T-cell (primary cell): ENCODE results near the gene DCDC2. TPM values are rescaled to one million over a fixed set of nuclear protein-coding genes. Genes with fewer than 3 reads are reported as not detected.
"Not testable (repeated sequence)": the region's sequence is repeated elsewhere in the genome, so short reads cannot be mapped to it uniquely, and the experiment has no call there.

Experiments used
- ATAC-seq, 4 experiments: fragments of 200-7000 bp in 3 of 4; fragments of 150-1000 bp in 1 of 4; cut with Tn5 transposase; replicated peaks in 1 of 4; 1 replicate in 3 of 4; 2 replicates in 1 of 4; pipeline ENCODE4 v1.10.0; 2021; ENCODE audit warnings: moderate library complexity in 3 of 4, mild to moderate bottlenecking in 2 of 4, moderate number of reproducible peaks in 1 of 4
- CTCF ChIA-PET, 2 donors: fragments of 300-600 bp; sonication (Branson Sonifier 250); formaldehyde crosslinking; loops; one replicate each; lab custom pipeline; 2022; ENCODE audit warnings: antibody characterized with exemption in 2 of 2; lab: Charles Lee
- POLR2A ChIA-PET, 2 donors: fragments of 300-600 bp; sonication (Branson Sonifier 250); formaldehyde crosslinking; loops; one replicate each; lab custom pipeline; 2022; ENCODE audit warnings: antibody characterized with exemption in 2 of 2; lab: Charles Lee
- DNase-seq, 35 experiments: peaks; one replicate each; pipeline versions ENCODE4 v3.0.0 to v3.0.0-alpha.2; 2013 to 2023
- H3K27ac ChIP-seq: one replicate; pipeline ENCODE4 v1.5.1; 2013; ENCODE audit warnings: low read length
- H3K27me3 ChIP-seq, 2 experiments: replicated peaks in 1 of 2; 1 replicate in 1 of 2; 2 replicates in 1 of 2; pipeline versions ENCODE4 v1.6.1 to v1.7.0; 2013; ENCODE audit warnings: low read length in 1 of 2, mixed read lengths in 1 of 2; ENCODE audit not compliant: control insufficient read depth in 2 of 2, insufficient read depth in 2 of 2; ENCODE audit errors: extremely low read depth in 1 of 2
- H3K36me3 ChIP-seq, 2 donors: 1 replicate in 1 of 2; 2 replicates in 1 of 2; pipeline versions ENCODE4 v1.6.1 to v1.7.0; 2013; ENCODE audit warnings: low read length in 1 of 2; ENCODE audit not compliant: control insufficient read depth in 2 of 2, insufficient read depth in 1 of 2; ENCODE audit errors: extremely low read depth in 1 of 2
- H3K4me1 ChIP-seq, 2 experiments: 1 replicate in 1 of 2; 2 replicates in 1 of 2; pipeline versions ENCODE4 v1.6.1 to v1.7.0; 2013; ENCODE audit warnings: low read length in 2 of 2, mixed read lengths in 1 of 2; ENCODE audit not compliant: insufficient read depth in 2 of 2, control insufficient read depth in 1 of 2; ENCODE audit errors: extremely low read depth in 1 of 2
- H3K4me3 ChIP-seq, 2 donors: 1 replicate in 1 of 2; 2 replicates in 1 of 2; pipeline versions ENCODE4 v1.5.1 to v1.7.0; 2013; ENCODE audit warnings: mild to moderate bottlenecking in 2 of 2, low read length in 1 of 2, moderate library complexity in 1 of 2; ENCODE audit not compliant: control insufficient read depth in 1 of 2; ENCODE audit errors: extremely low read depth in 1 of 2
- H3K9me3 ChIP-seq: 2 replicates; pipeline ENCODE4 v1.7.0; 2013
- H3K27ac Mint-ChIP-seq, 2 donors: one replicate each; pipeline ENCODE4 v1.8.0; 2020 to 2021; ENCODE audit warnings: mild to moderate bottlenecking in 2 of 2, mixed read lengths in 2 of 2
- H3K27me3 Mint-ChIP-seq, 2 donors: one replicate each; pipeline ENCODE4 v1.8.0; 2021 to 2022; ENCODE audit warnings: mixed read lengths in 2 of 2
- H3K36me3 Mint-ChIP-seq: one replicate; pipeline ENCODE4 v1.8.0; 2021; ENCODE audit warnings: mixed read lengths
- H3K4me1 Mint-ChIP-seq, 3 donors: one replicate each; pipeline ENCODE4 v1.8.0; 2020 to 2022; ENCODE audit warnings: mixed read lengths in 3 of 3, mild to moderate bottlenecking in 1 of 3
- H3K4me3 Mint-ChIP-seq, 3 donors: one replicate each; pipeline ENCODE4 v1.8.0; 2020 to 2022; ENCODE audit warnings: mild to moderate bottlenecking in 3 of 3, mixed read lengths in 3 of 3, moderate library complexity in 3 of 3
- H3K9me3 Mint-ChIP-seq, 3 donors: one replicate each; pipeline ENCODE4 v1.8.0; 2020 to 2022; ENCODE audit warnings: mixed read lengths in 3 of 3
- WGBS: methylation state at CpG from one replicate; pipeline ENCODE4 v1.1.5; 2013; ENCODE audit warnings: missing lambda C conversion rate; ENCODE audit not compliant: insufficient coverage; 5-methylcytosine and 5-hydroxymethylcytosine counted together
- total RNA-seq, 35 experiments: library from RNA in 6 of 35; stranded (reverse) in 6 of 35; fragments of 120-200 nt in 1 of 35; gene quantifications; one replicate each; pipeline versions ENCODE4 v1.2.1 to v1.2.4 and lab custom pipeline; 2013 to 2026

DCDC2 gene
- total RNA-seq, 5 donors from 2014 or later (not counting 1 experiment from before 2014, with no cell fraction given), result 0.09 to 0.58 (median 0.13) TPM; not detected in 1

DNA sequence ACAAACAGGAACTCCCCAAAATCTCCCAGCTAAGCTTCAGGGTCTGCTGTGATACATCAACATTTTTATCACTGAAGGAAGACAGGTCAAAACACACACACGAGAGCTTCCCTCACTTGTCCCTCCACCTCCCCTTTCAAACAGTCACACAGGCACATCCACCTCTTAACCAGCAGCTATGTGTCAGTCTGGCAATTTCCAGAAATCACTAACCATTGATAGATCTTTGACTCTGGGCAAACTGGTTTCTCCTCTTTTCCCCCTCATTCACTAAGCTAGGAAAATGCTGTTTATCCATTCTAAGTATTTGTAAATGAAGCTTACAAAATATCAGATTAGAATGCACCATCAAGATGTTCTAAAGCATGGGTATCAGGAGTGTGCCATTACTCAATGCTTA, 87.8 kb downstream of the DCDC2 start:
- Mint-ChIP-seq H3K27ac (no peak overlapping the region), H3K36me3 (no peaks in the 10 kb centered on the region), H3K4me3 (no peak overlapping the region), H3K27me3 (peaks cover 6 to 18% of the 10 kb centered on the region in 2 donors), H3K4me1 (no peaks in the 10 kb centered on the region), H3K9me3 (no peaks in the 10 kb centered on the region)
- Histone ChIP-seq H3K36me3 (no peaks in the 10 kb centered on the region), H3K27me3 (peaks cover 0 to 3% of the 10 kb centered on the region in 2 experiments), H3K4me1 (no peaks in the 10 kb centered on the region), H3K4me3 (no peak overlapping the region), H3K9me3 (no peaks in the 10 kb centered on the region), H3K27ac (no peak overlapping the region)
- WGBS, result 67% methylated on average over 1 of the region's 1 CpG
- DNase-seq, result no peak
- ChIA-PET POLR2A (no interaction called here), CTCF (no interaction called here)
- no peak for ATAC-seq

DNA sequence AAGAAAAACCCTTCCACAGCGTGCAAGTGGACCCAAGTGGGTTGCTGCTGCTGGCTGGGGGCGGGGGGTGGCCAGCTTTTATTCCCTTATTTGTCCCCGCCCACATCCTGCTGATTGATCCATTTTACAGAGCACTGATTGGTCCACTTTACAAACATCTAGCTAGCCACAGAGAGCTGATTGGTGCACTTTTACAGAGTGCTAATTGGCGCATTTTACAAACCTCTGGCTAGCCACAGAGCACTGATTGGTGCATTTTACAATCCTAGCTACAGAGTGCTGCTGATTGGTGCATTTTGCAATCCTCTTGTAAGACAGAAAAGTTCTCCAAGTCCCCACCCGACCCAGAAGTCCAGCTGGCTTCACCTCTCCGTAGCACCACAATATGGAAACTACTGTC, 99.6 kb downstream of the DCDC2 start:
- CTCF ChIA-PET, result interaction anchor here in 1 of 2 donors (0.6 kb wide), 1 partner anchor 10 kb away, joined by 3 read pairs; no protein-coding TSS in a partner anchor
- peaks cover 31 to 38% of the 10 kb centered on the region in 2 donors for H3K27me3 Mint-ChIP-seq

DNA sequence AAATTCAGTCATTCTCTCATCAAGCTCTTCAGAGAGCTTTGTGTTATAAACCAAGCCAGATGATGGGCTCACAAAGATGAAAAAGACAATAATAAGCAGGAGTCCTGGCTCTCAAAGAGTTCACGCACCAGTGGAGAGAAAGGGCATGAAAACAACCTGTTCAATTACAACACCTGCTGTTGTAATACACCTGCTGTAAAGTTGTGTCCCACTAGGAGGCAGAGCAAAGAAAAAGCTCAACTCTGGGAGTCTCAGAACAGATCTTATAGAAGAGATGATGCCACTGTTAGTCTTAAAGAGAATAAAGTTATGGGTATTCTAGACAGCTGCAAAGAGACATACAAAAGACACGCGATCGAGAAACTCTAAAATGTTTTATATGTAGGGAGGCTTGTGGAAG, 100.6 kb downstream of the DCDC2 start:
- H3K9me3 Mint-ChIP-seq, result peaks cover 3 to 8% (median 7%) of the 10 kb centered on the region in 3 donors

More for the DNA sequence above, 99.6 kb downstream of the DCDC2 start:
- H3K27me3 ChIP-seq, result peaks cover 0 to 16% of the 10 kb centered on the region in 2 experiments
- H3K36me3 ChIP-seq, H3K9me3 Mint-ChIP-seq, H3K36me3 Mint-ChIP-seq, POLR2A ChIA-PET, ATAC-seq, H3K4me3 ChIP-seq, H3K4me3 Mint-ChIP-seq, H3K4me1 Mint-ChIP-seq, H3K27ac Mint-ChIP-seq, DNase-seq, H3K9me3 ChIP-seq, H3K27ac ChIP-seq, H3K4me1 ChIP-seq: not testable (repeated sequence)
- 79% methylated on average over 6 of the region's 6 CpGs for WGBS

DNA sequence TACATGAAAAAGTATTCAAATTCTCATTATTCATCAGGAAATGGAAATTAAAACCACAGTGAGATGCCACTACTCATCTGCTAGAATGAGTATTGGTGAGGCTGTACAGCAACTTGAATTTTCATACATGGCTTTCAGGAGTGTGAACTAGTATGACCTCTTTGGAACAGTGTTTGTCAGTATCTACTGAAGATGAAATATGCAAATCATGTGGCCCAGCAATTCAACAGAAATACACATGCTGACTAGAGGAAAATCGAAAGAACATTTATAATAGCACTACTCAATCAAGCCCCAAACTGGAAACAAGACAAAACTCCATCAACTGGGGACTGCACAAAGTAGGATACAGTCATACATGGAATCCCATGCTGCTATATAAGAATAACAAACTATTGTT, 102.2 kb downstream of the DCDC2 start:
- Histone ChIP-seq H3K4me3 (no peak overlapping the region), H3K27me3 (peaks cover 0 to 4% of the 10 kb centered on the region in 2 experiments), H3K9me3 (no peaks in the 10 kb centered on the region), H3K27ac (no peak overlapping the region), H3K4me1 (no peaks in the 10 kb centered on the region), H3K36me3 (no peaks in the 10 kb centered on the region)
- H3K4me3 Mint-ChIP-seq, result no peak overlapping the region
- no peak for ATAC-seq
- DNase-seq, result no peak
- no peak overlapping the region for H3K27ac Mint-ChIP-seq
- H3K27me3 Mint-ChIP-seq, result peaks cover 23 to 29% of the 10 kb centered on the region in 2 donors
- ChIA-PET POLR2A (no interaction called here), CTCF (no interaction called here)
- H3K9me3 Mint-ChIP-seq, result peaks cover 5 to 10% (median 9%) of the 10 kb centered on the region in 3 donors
- H3K36me3 Mint-ChIP-seq, result no peaks in the 10 kb centered on the region
- no peaks in the 10 kb centered on the region for H3K4me1 Mint-ChIP-seq
- WGBS, result 40% methylated on average over 1 of the region's 1 CpG

More for the DNA sequence above, 100.6 kb downstream of the DCDC2 start:
- ATAC-seq (no peak), DNase-seq (no peak)
- Mint-ChIP-seq H3K4me3 (no peak overlapping the region), H3K36me3 (no peaks in the 10 kb centered on the region), H3K27ac (no peak overlapping the region), H3K4me1 (no peaks in the 10 kb centered on the region), H3K27me3 (peaks cover 29% of the 10 kb centered on the region in 2 donors)
- Histone ChIP-seq H3K4me3 (no peak overlapping the region), H3K36me3 (no peaks in the 10 kb centered on the region), H3K27ac (no peak overlapping the region), H3K9me3 (no peaks in the 10 kb centered on the region), H3K4me1 (no peaks in the 10 kb centered on the region), H3K27me3 (peaks cover 0 to 8% of the 10 kb centered on the region in 2 experiments)
- ChIA-PET CTCF (no interaction called here), POLR2A (no interaction called here)
- WGBS, result 100% methylated on average over 2 of the region's 4 CpGs

DNA sequence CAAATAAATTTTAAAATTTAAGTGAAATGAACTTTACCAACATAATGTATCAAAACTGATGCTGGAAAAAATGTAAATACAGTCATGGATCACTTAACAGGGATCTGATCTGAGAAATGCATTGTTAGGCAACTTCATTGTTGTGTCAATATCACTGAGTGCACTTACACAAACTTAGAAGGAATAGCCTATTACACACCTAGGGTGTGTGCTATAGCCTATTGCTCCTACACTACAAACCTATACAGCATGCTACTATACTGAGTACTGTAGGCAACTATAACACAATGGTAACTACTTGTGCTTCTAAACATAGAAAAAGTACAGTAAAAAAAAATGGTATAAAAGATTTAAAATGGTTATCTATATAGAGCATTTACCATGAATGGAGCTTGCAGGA, 104.5 kb downstream of the DCDC2 start:
- no peak overlapping the region for H3K4me3 Mint-ChIP-seq
- peaks cover 5 to 10% (median 9%) of the 10 kb centered on the region in 3 donors for H3K9me3 Mint-ChIP-seq
- Histone ChIP-seq H3K36me3 (no peaks in the 10 kb centered on the region), H3K9me3 (no peaks in the 10 kb centered on the region), H3K4me1 (no peaks in the 10 kb centered on the region), H3K27ac (no peak overlapping the region), H3K27me3 (peaks cover 0 to 4% of the 10 kb centered on the region in 2 experiments), H3K4me3 (no peak overlapping the region)
- no peaks in the 10 kb centered on the region for H3K4me1 Mint-ChIP-seq
- H3K27me3 Mint-ChIP-seq, result peaks cover 18 to 25% of the 10 kb centered on the region in 2 donors
- no peak overlapping the region for H3K27ac Mint-ChIP-seq
- DNase-seq, result no peak
- CTCF ChIA-PET, result no interaction called here
- no peaks in the 10 kb centered on the region for H3K36me3 Mint-ChIP-seq
- ATAC-seq, result no peak
- POLR2A ChIA-PET, result no interaction called here

DNA sequence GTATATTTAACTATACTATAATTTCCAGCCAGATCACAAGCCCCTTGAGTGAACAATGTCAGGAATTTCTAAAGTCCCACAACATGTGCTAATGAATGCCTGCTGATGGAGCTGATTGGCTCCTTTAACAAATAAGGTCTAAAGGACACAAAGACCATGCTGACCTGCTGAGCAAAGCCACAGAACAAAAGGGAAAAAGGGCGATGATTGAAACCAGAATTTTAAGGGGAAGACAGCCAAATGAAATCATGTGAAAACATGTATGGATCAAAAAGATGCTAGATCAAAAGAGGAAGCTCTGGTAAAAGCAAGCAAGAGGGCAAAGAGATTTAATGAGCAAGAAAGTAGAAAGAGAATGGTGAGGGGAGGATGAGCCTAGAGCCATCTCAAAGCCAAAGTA, 105.6 kb downstream of the DCDC2 start:
- no peak for DNase-seq
- H3K36me3 ChIP-seq, result no peaks in the 10 kb centered on the region
- CTCF ChIA-PET, result no interaction called here

DNA sequence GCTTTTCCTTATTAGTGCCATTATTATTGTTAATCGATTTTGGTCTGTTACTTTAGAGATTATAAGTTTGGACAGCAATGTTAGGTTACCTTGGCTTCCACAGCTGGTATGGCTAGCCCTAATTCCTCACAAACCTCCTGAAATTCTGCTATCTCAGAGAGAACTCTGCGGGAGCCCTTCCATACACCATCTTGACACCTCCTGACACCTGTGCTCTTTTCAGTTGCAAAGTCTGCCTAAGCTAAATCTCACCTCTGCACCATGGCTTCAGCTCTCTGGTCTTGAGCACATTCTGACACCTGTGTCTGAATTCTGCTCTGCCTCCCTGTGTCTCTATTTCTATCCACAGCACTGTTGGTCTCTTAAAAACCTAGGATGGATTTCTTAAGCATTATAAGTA, 106.5 kb downstream of the DCDC2 start:
- H3K4me3 ChIP-seq, result no peak overlapping the region
- ATAC-seq, result no peak
- H3K27ac ChIP-seq, result no peak overlapping the region
- no peaks in the 10 kb centered on the region for H3K27me3 ChIP-seq
- 60% methylated on average over 1 of the region's 2 CpGs for WGBS
- no peaks in the 10 kb centered on the region for H3K36me3 Mint-ChIP-seq
- H3K4me1 ChIP-seq, result no peaks in the 10 kb centered on the region
- no peak overlapping the region for H3K4me3 Mint-ChIP-seq
- H3K27ac Mint-ChIP-seq, result no peak overlapping the region
- POLR2A ChIA-PET, result no interaction called here
- DNase-seq, result no peak
- peaks cover 6 to 24% of the 10 kb centered on the region in 2 donors for H3K27me3 Mint-ChIP-seq
- H3K36me3 ChIP-seq, result no peaks in the 10 kb centered on the region
- H3K9me3 ChIP-seq, result no peaks in the 10 kb centered on the region
- CTCF ChIA-PET, result no interaction called here
- H3K4me1 Mint-ChIP-seq, result no peaks in the 10 kb centered on the region
- H3K9me3 Mint-ChIP-seq, result peaks cover 3 to 9% (median 5%) of the 10 kb centered on the region in 3 donors

More for the DNA sequence above, 105.6 kb downstream of the DCDC2 start:
- H3K27me3 Mint-ChIP-seq, result peaks cover 11 to 24% of the 10 kb centered on the region in 2 donors
- no peaks in the 10 kb centered on the region for H3K4me1 Mint-ChIP-seq
- no peaks in the 10 kb centered on the region for H3K9me3 ChIP-seq
- no peak overlapping the region for H3K27ac Mint-ChIP-seq
- H3K9me3 Mint-ChIP-seq, result peaks cover 4 to 9% (median 5%) of the 10 kb centered on the region in 3 donors
- H3K27ac ChIP-seq, result no peak overlapping the region
- 100% methylated on average over 1 of the region's 1 CpG for WGBS
- H3K36me3 Mint-ChIP-seq, result no peaks in the 10 kb centered on the region
- H3K27me3 ChIP-seq, result no peaks in the 10 kb centered on the region
- H3K4me3 Mint-ChIP-seq, result no peak overlapping the region
- no peak overlapping the region for H3K4me3 ChIP-seq
- H3K4me1 ChIP-seq, result no peaks in the 10 kb centered on the region
- POLR2A ChIA-PET, result no interaction called here
- ATAC-seq, result no peak
